CD4-positive, alpha-beta T cell treated with Interleukin-6 at 100 ng/mL for 8 hours (primary cell): ENCODE data around the gene OPCML.

ENCODE experiments used
- DNase-seq: peaks from one replicate; pipeline ENCODE4 v3.0.0-alpha.2; 2020; ENCODE audit warnings: mixed read lengths, low spot score

Gene OPCML

DNA sequence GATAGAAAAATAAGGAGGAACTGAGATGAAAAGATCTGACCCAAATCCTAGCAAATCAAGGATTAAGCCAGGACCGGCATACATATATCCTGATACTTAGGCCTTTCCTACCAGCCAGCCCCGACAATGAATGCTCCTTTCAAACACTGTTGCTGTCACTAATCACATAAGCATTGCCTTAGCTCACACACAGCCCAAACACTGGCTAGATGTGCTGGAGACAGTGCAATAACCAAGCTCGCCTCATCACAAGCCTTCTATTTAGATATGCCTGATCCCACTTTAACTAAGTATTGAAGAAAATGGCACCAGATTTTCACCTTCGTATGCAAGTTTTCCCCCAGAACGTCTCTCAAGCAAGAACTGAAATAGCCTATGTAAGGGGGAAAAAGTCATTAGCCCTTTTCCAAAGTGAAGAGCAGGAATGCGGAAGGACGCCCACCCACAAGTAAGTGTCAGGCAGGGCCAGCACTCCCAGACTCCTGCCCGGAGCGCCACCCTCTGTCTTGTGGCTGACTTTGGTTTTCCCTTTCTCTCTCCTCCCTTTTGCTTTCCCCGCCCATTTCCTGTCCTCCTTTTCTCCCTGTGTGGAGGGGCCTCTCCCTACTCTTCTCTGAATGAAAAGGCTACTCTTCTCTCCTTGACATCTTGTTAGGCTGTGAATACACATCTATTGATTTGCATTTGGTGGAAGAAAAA, 8.9 kb upstream of the OPCML start:
- DNase-seq: no peak

GRCh38 chr11:133536198-133536597, 3.9 kb upstream of the OPCML start:
- no peak for DNase-seq

DNA sequence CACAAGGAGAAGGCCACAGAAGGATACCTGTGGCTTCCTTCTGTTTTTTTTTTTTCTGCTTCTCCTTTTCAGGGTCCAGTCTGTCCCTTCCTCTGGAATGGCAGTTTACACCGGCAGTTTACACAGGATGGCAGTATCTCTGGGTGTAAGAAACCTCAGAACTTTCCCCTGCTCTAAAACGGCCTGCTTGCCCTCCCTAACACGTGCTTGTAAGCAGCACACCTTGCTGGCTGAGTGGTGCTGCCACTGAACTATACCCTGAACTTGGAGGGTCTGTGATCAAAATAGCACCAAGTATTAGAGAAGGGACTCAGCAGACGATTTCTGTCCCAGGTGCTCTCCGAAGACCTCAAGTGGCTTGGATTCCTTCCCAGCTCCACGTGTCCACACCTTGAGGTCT, 904 bp upstream of the OPCML start:
- no peak for DNase-seq

DNA sequence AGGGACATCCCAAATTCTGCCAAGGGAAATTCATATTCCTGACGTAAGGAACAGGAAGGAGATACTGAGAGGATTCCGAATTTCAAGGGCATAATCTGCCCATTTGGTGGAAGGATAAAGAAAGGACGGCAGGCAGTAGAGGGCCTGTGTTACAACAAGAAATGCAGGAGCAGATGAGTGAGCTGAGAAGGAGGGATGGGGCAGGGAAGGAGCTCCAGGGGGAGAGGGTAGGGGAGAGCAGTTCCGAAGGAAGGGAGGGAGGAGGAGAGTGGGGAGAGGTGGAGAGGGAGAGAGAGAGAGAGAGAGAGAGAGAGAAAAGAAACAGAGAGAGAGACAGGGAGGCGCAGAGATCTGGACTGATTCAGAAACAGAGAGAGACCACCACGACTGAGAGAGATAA, 843 bp downstream of the OPCML start:
- no peak for DNase-seq

DNA sequence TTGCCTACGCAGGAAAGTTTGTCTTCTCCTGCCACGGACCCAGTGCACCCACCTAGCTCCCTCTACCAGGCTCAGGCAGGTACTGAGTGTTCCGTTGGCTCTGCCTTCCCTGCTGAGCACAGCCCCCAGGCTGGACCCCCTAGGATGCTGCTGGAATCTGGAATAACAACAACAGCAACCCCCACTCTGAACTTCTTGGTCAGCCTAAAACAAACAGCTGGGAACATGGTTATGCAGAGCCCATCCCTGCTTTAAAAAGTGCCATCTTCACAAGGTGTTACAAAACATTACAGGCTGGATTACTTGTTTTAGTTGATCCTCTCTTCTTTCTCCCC, 1.8 kb downstream of the OPCML start:
- no peak for DNase-seq

GRCh38 chr11:133529807-133530500, 2.3 kb downstream of the OPCML start:
- DNase-seq: no peak

GRCh38 chr11:133526790-133527189, 5.5 kb downstream of the OPCML start:
- DNase-seq: no peak

DNA sequence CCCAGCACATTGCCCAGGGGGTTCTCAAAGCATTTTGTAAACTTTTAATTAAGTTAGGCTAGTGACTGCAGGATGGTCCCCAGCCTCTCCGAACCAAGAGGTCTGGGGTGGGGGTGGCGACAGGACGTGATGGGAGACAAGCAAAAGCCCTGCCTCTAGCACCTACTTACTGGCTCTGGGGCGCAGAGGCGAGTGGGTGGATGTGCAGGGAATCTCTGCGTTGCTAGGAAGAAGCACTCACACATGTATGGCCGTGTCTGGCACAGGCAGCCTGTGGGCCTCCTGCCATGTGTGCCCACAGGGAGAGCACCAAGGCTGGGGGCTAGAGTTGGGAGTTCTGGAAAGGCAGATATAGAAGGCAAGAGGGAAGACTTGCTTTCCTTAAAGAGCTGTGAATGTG, 6.3 kb downstream of the OPCML start:
- DNase-seq: no peak

DNA sequence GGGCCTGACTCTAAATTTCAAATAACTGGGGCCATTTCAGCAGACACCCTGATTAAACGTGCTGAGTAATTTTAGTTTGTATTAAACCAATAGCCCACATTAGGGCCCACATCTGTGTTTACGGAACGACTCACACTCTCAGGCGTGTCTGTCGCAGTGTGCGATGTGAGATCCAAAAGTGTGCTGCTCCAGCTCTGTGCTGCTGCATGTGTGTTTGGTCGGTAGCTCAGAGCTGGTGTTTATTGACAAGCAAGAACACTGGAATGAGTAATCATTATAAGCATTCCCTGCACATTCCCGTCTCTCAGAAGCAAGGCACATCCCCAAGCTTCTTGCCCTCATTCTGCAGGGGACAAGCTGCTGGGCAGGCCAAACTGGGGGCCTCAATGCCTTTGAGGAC, 7.8 kb downstream of the OPCML start:
- DNase-seq: no peak

DNA sequence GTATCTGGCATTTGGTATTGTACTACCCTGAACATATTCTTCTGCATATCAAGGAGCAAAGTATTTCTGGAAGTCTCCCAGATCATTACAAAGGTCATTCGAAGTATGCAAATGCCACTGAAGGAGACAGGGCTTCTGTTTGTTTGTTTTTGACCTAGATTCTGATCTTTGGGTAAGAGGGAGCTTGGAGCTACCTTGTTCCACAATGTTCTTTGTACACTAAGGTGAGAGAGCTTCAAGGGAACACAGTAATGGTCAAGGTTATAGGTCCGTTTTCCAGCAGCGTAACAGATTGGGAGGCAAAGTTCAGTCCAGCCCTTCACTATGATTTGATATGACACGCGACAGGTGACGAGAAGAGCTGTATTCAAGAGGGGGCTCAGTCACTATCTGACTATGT, 10.0 kb downstream of the OPCML start:
- DNase-seq: no peak

GRCh38 chr11:133521502-133521901, 10.8 kb downstream of the OPCML start:
- no peak for DNase-seq

GRCh38 chr11:133520707-133521106, 11.6 kb downstream of the OPCML start:
- DNase-seq: no peak

DNA sequence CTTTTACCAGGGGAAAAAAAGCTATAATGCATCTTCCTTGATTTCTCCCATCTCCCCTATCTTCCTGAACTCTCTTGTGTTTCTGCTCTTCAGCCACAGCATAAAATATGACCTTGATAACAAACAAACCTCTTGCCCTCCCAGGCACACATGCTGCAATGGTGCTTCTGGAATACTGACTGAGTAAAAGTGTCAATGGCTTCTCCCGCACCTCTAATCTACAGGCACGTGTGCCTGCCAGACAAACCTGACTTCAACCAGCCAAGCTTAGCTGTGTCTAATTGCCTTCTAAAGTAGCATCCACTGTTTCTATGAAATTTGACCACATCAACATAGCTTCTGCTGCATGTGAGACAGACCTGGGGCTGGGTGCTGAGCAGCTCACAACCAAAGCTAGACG, 12.7 kb downstream of the OPCML start:
- no peak for DNase-seq

DNA sequence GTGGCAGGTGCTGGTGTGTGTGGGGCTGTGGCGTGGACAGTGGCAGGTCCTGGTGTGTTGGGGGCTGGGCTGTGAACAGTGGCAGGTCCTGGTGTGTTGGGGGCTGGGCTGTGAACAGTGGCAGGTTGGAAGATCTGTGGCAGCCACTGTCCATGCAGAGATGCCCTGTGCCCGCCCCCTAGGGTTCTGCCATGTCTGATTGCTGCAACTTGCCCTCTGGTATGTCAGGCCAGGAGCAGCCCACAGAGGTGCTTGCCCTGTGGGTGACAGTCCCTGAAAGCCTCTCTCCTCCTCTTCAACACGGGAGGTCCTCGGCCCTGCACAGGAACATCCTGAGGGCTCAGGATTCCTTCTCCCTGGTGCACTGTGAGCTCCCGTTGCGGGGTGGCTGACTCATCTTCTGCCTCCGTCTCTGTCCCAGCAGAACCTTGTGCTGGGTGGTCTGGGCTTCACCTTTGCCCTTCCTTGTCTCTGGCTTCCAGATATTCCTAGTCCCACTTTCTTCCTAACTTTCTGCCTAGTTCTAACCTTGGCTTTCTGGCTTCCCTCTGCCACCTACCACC, 13.5 kb downstream of the OPCML start:
- DNase-seq: no peak

GRCh38 chr11:133516845-133517244, 15.5 kb downstream of the OPCML start:
- no peak for DNase-seq

- no peak for DNase-seq
These were observed 17.2 kb downstream of the OPCML start for GRCh38 chr11:133515107-133515506.

DNA sequence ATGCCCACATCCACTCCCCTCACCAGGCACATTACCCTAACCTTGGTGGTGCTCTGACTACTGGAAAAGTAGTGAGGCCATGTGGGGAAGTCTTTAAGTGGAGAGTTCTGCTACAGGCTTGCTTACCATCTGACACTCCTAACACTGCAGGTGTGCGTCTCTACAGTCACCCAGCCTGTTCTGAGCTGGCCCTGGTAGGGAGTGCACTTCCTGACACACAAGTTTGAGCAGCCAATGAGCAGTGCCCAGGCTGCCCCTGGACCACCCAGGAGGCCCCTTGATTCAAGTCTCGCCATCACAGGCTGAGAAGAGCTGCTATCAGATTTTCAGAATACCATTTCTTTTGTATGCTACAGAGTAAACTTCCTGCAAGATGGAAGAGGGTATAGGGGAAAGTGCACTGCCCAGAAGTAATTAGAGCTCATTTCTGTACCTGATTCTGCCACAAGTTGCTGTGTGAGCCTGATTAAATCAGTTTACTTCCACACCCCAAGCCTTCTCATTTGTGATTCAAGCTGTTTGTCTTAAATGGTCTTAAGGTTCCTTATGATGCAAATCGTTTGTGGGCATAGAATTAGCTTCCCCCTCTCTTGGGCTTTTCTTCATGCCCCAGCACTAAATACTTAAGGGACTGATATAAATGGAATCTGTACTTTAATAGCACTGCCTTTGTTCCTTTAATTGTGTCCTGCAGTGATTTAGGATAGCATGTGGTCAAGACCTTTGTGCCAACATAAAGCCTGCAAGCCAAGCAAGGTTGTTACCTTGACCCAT, 22.2 kb downstream of the OPCML start:
- no peak for DNase-seq

DNA sequence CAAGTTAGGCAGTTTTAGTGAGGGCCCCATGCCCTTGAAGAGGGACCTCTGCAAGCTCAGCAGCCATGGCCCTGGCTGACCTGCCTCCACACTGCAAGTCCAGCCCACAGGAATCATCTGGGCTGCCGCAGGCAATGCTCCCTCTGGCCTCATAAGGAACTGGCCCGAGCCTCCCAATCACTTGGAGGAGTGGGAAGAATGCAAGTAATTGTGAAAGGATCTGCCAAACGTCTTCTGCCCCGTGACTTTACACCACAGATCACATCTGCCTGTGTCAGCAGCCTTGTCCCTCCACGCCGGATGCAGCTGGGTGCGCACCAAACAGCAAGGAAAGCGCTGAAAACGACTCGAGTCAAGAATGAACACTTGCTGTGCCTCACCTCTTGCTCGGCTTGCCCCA, 23.8 kb downstream of the OPCML start:
- DNase-seq: no peak

- DNase-seq: no peak
These were observed 25.1 kb downstream of the OPCML start for GRCh38 chr11:133507185-133507584.

DNA sequence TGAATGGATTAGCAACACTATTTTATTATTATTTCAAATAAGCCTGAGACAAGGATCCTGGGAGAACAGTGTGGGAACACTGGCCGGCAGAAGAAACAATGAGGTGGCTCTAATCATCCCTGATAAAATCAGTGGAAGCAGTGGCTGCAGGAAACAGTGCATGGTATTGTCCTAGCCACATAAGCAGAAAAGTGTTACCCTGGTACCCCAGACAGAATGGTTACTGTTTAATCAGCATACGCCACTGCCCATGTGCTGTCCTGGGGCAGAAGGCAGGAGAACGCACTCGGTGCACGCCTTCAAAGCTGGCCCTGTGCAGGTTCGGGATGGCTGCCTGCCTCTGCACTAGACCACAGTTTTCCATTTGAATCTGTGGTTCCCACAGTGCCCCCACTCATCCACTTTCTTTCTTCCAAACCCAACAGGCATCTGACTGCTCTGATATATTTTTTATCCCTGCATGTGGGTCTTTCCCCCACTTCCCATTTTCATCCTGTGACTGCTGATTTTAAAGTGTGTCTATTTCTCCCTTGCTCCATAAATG, 25.7 kb downstream of the OPCML start:
- DNase-seq: no peak

DNA sequence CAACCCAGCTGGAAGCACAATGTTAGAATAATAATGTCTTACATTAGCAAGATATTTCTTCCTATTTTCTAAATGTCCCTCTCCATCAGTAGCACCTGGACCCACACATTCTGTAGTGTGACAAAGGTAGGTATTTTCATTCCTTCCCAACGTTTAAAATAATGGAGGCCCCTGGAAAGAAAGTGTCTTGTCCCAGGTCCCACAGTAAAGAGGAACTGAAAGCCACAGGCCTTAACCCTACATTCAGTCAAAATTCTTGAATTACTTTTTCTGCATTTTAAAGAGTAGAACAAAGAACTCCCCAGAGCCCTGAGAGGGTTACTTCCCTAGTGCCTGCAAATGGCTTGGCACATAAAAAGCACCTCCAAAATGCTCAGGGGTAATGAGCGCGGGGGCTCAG, 26.3 kb downstream of the OPCML start:
- no peak for DNase-seq

DNA sequence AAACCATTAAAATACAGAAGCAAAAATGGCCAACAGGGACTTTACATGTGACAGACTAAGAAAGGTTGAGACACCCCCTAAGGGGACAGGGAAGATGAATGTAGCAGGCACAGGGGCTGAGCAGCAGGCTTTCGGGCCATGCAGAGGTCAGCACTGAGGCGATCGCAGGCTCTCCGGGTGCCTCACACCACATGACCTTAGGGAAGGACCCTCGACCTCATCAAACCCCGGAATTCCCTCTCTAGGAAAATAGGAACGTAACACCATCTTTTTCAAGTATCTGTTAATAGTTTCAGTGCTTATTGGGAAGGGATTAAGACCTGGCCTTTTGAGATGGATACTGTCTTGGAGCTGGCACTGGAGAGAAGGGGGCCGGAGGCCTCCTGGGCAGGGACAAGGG, 27.4 kb downstream of the OPCML start:
- no peak for DNase-seq

DNA sequence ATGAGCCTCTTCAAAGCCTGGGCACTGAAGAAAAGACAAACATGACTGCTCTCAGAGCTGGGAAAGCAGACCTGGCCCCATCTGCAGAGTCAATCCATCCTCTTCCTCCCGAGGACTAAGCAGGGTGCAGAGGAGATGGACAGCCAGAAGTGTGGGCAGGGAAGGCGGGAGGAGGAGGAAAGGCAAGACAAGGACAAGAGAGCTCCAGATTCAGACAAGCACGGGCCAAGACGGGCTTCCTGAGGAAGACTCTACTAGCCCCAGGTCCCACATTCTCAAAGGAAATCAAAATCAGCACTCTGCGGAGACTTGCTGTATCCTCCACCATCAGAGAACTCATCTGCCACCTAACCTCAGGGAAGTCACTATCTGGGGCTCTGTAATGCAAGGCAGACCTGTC, 28.5 kb downstream of the OPCML start:
- no peak for DNase-seq
